GM19023 (cell line): Measurements from ENCODE around the gene GPAT3.
"Not testable (repeated sequence)": the region's sequence is repeated elsewhere in the genome, so short reads cannot be mapped to it uniquely, and the experiment has no call there.

Source experiments
- ATAC-seq: cut with Tn5 transposase; IDR thresholded peaks from one replicate; pipeline ENCODE4 v1.9.1; 2021; ENCODE audit warnings: mild to moderate bottlenecking, moderate library complexity; ENCODE audit not compliant: unreplicated experiment

The GPAT3 gene

GRCh38 chr4:83535520-83536361, at the start of gene GPAT3:
Gene GPAT3 (plus strand): TSS chr4:83536108. CDS start chr4:83536623, 515 bp downstream.
- ATAC-seq: peak; percentile 76

GRCh38 chr4:83486457-83487129, 49.3 kb upstream of the GPAT3 start:
- ATAC-seq: no peak

- ATAC-seq: no peak
Observed at GRCh38 chr4:83489711-83490326, 46.1 kb upstream of the GPAT3 start.

- ATAC-seq: no peak
Observed at GRCh38 chr4:83490876-83491450, 44.9 kb upstream of the GPAT3 start.

- ATAC-seq: not testable (repeated sequence)
Observed at GRCh38 chr4:83496085-83496917, 39.6 kb upstream of the GPAT3 start.

- no peak for ATAC-seq
Observed at GRCh38 chr4:83498187-83498586, 37.7 kb upstream of the GPAT3 start.

- ATAC-seq: not testable (repeated sequence)
Observed at GRCh38 chr4:83501671-83502070, 34.2 kb upstream of the GPAT3 start.

GRCh38 chr4:83503974-83504373, 31.9 kb upstream of the GPAT3 start:
- ATAC-seq: no peak

- ATAC-seq: no peak
Observed at GRCh38 chr4:83504503-83504902, 31.4 kb upstream of the GPAT3 start.

GRCh38 chr4:83504996-83505395, 30.9 kb upstream of the GPAT3 start:
- no peak for ATAC-seq

- not testable (repeated sequence) for ATAC-seq
Observed at GRCh38 chr4:83509156-83509585, 26.7 kb upstream of the GPAT3 start.

- ATAC-seq: no peak
Observed at GRCh38 chr4:83510442-83510841, 25.5 kb upstream of the GPAT3 start.

- no peak for ATAC-seq
Observed at GRCh38 chr4:83516042-83516772, 19.7 kb upstream of the GPAT3 start.

- no peak for ATAC-seq
Observed at GRCh38 chr4:83522239-83522638, 13.7 kb upstream of the GPAT3 start.

- no peak for ATAC-seq
Observed at GRCh38 chr4:83527671-83528070, 8.2 kb upstream of the GPAT3 start.

- peak; percentile 15 for ATAC-seq
Observed at GRCh38 chr4:83536362-83537272, 709 bp downstream of the GPAT3 start.

GRCh38 chr4:83542225-83542624, 6.3 kb downstream of the GPAT3 start:
- no peak for ATAC-seq

- ATAC-seq: no peak
Observed at GRCh38 chr4:83546786-83547185, 10.9 kb downstream of the GPAT3 start.
